Upper lobe of right lung (tissue), 1 donor: ENCODE measurements around the gene DDTL. TPM values are rescaled to one million over a fixed set of nuclear protein-coding genes. Genes with fewer than 3 reads are reported as not detected.
"Not testable (repeated sequence)": the region's sequence is repeated elsewhere in the genome, so short reads cannot be mapped to it uniquely, and the experiment has no call there.

ENCODE experiments used
- ATAC-seq: fragments of 200-7000 bp; cut with Tn5 transposase; one replicate; pipeline ENCODE4 v1.9.1; 2020; ENCODE audit warnings: mild to moderate bottlenecking, moderate library complexity
- DNase-seq: peaks from one replicate; pipeline ENCODE4 v3.0.0-alpha.2; 2020
- H3K27ac ChIP-seq: fragments of 200-600 bp; one replicate; pipeline ENCODE4 v1.8.0; 2022
- H3K27me3 ChIP-seq: fragments of 200-600 bp; one replicate; pipeline ENCODE4 v1.8.0; 2022; ENCODE audit warnings: mild to moderate bottlenecking
- H3K36me3 ChIP-seq: fragments of 200-600 bp; one replicate; pipeline ENCODE4 v1.8.0; 2022
- H3K4me1 ChIP-seq: fragments of 200-600 bp; one replicate; pipeline ENCODE4 v1.8.0; 2022
- H3K4me3 ChIP-seq: fragments of 200-600 bp; one replicate; pipeline ENCODE4 v1.8.0; 2022; ENCODE audit warnings: mild to moderate bottlenecking
- H3K9me3 ChIP-seq: fragments of 200-600 bp; one replicate; pipeline ENCODE4 v1.8.0; 2022
- intact Hi-C: fragments of 100-400 bp; cut with DNase I; formaldehyde crosslinking; loops from one replicate; pipeline ENCODE4 v1.11.0; 2022
- long read RNA-seq: library from polyadenylated mRNA; unstranded; transcript quantifications from one replicate; pipeline ENCODE4 v2.0.0, GENCODE V29; 2021
- total RNA-seq: library from RNA; stranded (reverse); fragmentation: NEBNext Ultra II Directional; extraction: Animal tissue kit (Norgen Biotek cat#: 25700); gene quantifications from one replicate; pipeline ENCODE4 v1.2.1, GENCODE V29; 2021
- TF ChIP-seq, protein P1 (sequence below): fragments of 200-600 bp; IDR thresholded peaks from one replicate; pipeline ENCODE4 v1.8.0; 2022; ENCODE audit warnings: antibody characterized with exemption
- donor health status: DM: no; HTN: yes; CAD: no; lungs with severe emphysema.

DDTL gene
- total RNA-seq, result 2.5 TPM
- long read RNA-seq, partial matches to known transcripts, result 0 of 1 reads
- long read RNA-seq, other reads (novel, unspliced or antisense), result 1 of 1 reads

DNA sequence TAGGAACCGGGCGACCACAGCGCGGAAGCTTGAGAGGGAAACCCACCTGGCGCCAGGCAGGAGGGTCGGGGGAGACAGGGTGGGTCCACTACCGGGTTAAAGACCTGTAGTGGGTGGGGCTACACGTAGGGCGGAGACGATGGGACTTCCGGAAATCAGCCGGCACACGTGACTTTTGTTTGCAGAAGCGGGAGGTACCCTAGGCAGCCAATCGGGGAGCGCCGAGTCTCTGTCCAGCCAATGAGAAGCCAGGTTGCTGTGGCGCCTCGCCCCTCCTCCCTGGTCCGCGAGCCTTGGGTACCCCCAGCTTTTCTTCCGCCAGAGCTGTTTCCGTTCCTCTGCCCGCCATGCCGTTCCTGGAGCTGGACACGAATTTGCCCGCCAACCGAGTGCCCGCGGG, at the start of gene DDTL:
Gene DDTL, plus strand, starts transcription at position 321 of the 400 bp plus-strand sequence. Its CDS starts 27 bp downstream, at position 348.
- H3K27ac ChIP-seq, intact Hi-C loops, H3K4me3 ChIP-seq, H3K27me3 ChIP-seq, H3K9me3 ChIP-seq, DNase-seq, H3K4me1 ChIP-seq: not testable (repeated sequence)
- peak; percentile 98 for ATAC-seq
- H3K36me3 ChIP-seq, result peaks cover 24% of the 10 kb centered on the region

DNA sequence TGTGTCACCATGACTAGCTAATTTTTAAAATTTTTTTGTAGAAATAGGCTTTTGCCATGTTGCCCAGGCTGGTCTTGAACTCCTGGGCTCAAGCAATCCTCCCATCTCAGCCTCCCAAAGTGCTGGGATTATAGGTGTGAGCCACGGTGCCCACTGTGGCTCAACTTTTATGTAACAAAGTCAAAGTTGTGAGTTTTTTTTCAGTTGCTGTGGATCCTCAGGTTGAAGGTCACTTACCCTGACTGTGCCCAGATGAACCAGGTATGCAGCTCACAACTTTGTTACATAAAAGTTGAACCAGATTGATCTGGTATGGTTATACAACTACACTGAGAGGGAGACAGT, 46.4 kb upstream of the DDTL start:
- intact Hi-C loops, ATAC-seq: not testable (repeated sequence)

DNA sequence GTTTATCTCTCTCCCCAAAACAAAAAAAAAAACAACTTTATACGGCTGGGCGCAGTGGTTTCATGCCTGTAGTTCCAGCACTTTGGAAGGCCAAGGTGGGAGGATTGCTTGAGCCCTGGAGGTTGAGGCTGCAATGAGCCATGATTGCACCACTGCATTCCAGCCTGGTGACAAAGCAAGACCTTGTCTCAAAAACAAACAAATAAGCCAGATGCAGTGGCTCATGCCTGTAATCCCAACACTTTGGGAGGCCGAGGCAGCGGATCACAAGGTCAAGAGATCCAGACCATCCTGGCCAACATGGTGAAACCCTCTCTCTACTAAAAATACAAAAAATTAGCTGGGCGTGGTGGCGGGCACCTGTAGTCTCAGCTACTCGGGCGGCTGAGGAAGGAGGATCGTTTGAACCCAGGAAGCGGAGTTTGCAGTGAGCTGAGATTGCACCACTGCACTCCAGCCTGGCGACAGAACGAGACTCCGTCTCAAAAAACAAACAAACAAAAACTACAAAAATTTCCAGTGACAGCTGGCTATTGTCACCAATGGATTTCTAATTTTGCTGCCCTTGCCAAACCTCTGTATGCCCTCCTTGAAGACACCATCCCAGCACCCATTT, 45.0 kb upstream of the DDTL start:
- H3K4me3 ChIP-seq, ATAC-seq, H3K9me3 ChIP-seq, H3K27me3 ChIP-seq, DNase-seq, H3K4me1 ChIP-seq, H3K27ac ChIP-seq, H3K36me3 ChIP-seq, intact Hi-C loops: not testable (repeated sequence)

More for the DNA sequence above, 46.4 kb upstream of the DDTL start:
- not testable (repeated sequence) for H3K4me1 ChIP-seq, H3K9me3 ChIP-seq, DNase-seq, H3K27me3 ChIP-seq, H3K36me3 ChIP-seq, H3K4me3 ChIP-seq
- peak overlapping the region; percentile 14 for H3K27ac ChIP-seq

DNA sequence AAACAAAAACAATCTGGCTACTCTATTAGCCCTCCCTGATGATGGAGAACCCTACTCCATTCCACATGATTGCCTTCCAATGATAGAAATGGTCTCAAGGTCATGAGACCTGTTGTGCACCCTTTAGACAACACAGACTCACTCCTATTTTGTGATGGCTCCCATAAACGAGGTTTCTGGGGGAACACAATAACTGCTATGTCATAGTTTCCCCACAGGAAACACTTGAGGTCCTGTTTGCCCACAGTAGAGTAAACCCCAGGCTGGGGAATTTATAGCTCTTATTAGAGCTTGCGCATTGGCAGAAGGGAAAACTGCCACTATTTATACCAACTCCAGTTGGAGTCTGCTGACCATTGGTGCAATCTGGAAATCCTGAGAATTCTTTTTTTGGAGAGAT, 43.8 kb upstream of the DDTL start:
- H3K36me3 ChIP-seq, result peaks cover 7% of the 10 kb centered on the region
- H3K9me3 ChIP-seq, result peaks cover 5% of the 10 kb centered on the region
- DNase-seq (no peak), ATAC-seq (no peak)
- intact Hi-C loops, result no loop called here
- H3K4me1 ChIP-seq, result no peaks in the 10 kb centered on the region
- TF ChIP-seq, protein P1, sequence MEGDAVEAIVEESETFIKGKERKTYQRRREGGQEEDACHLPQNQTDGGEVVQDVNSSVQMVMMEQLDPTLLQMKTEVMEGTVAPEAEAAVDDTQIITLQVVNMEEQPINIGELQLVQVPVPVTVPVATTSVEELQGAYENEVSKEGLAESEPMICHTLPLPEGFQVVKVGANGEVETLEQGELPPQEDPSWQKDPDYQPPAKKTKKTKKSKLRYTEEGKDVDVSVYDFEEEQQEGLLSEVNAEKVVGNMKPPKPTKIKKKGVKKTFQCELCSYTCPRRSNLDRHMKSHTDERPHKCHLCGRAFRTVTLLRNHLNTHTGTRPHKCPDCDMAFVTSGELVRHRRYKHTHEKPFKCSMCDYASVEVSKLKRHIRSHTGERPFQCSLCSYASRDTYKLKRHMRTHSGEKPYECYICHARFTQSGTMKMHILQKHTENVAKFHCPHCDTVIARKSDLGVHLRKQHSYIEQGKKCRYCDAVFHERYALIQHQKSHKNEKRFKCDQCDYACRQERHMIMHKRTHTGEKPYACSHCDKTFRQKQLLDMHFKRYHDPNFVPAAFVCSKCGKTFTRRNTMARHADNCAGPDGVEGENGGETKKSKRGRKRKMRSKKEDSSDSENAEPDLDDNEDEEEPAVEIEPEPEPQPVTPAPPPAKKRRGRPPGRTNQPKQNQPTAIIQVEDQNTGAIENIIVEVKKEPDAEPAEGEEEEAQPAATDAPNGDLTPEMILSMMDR, result no peak
- no peak overlapping the region for H3K27ac ChIP-seq
- no peak overlapping the region for H3K4me3 ChIP-seq
- no peaks in the 10 kb centered on the region for H3K27me3 ChIP-seq

DNA sequence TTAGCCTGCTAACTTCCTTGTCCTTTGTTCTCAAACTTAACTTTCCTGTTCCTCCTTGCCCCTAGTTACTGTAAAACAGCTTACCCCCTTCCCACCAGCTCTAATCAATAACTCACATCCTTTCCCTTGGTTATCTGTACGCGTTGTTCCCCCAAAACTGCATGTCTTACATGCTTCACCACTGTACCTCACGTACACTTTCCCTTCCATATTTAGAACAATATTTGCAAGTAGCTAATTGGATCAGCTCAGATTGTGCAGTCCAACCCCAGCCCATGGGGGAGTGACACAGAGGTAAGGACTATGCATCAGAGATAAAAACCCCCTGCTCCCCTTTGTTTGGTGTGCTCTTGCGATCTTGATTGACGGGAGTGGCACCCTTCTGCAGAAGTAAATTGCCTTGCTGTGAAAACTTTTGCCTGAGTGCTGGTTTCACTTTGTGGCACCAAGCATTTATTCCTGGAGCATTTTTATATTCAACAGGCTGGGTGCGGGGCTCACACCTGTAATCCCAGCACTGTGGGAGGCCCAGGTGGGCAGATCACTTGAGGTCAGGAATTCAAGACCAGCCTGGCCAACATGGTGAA, 41.6 kb upstream of the DDTL start:
- H3K4me3 ChIP-seq, result no peak overlapping the region
- TF ChIP-seq, protein P1, result no peak

DNA sequence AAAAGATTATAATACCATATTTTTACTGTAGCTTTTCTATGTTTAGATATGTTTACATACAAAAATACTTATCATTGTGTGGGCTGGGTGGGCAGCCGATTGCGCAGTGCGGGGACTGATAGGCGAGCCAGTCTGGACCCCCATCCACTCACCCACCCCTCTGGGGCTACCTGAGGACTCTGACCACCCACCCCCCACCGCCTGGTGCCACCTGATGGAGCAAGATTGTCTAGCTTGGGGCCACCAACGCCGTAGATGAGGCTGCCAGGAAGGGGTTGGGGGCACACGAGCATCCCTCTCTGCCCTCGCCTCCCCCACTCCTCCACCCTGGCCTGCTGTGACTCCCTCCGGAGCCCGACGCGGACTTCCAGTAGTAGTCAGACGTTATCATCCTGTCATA, 40.1 kb upstream of the DDTL start:
- ATAC-seq (peak; percentile 23), DNase-seq (no peak)
- Histone ChIP-seq H3K27ac (no peak overlapping the region), H3K4me1 (no peaks in the 10 kb centered on the region), H3K9me3 (peaks cover 5% of the 10 kb centered on the region), H3K27me3 (no peaks in the 10 kb centered on the region), H3K4me3 (no peak overlapping the region), H3K36me3 (peaks cover 7% of the 10 kb centered on the region)
- TF ChIP-seq, protein P1, result no peak
- intact Hi-C loops, result no loop called here

More for the DNA sequence above, 41.6 kb upstream of the DDTL start:
- no peak overlapping the region for H3K27ac ChIP-seq
- DNase-seq (no peak), ATAC-seq (no peak)
- intact Hi-C loops, result no loop called here
- H3K4me1 ChIP-seq, result no peaks in the 10 kb centered on the region
- no peaks in the 10 kb centered on the region for H3K27me3 ChIP-seq
- peaks cover 7% of the 10 kb centered on the region for H3K36me3 ChIP-seq
- H3K9me3 ChIP-seq, result peaks cover 5% of the 10 kb centered on the region

DNA sequence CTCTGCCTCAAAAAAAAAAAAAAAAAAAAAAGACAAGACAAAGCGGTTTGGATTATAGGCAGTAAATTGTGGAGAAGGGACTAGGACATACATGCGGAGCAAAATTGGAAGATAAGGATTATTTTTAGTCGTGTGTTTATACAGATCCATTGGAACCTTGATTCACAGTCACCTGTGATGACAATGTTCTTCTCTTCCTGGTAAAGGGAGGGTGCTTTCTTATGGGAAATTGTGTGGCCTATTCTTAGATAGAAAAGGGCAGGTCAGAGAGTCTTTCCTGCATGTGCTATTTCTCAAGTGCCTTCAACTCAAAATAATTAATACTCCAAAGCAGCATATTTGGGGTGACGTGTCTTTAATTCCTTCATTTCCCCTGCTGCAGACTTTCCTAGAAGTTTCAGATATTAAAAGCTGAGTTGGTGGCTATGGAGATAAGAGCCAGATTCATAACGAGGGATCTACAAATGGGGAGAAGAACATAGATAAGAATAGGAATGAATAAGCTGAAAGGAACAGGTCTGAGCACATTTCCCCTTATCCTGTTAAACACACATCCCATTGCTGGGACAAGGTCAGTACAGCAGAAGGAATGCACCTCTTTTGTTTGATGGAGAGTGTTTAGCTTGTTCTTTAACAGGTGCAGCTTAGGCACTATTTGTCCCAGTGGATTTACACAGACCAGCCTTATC, 28.2 kb upstream of the DDTL start:
- Histone ChIP-seq H3K27me3 (no peaks in the 10 kb centered on the region), H3K27ac (peak overlapping the region; percentile 4), H3K4me1 (no peaks in the 10 kb centered on the region), H3K4me3 (no peak overlapping the region), H3K36me3 (no peaks in the 10 kb centered on the region), H3K9me3 (no peaks in the 10 kb centered on the region)
- TF ChIP-seq, protein P1, result no peak
- DNase-seq, result no peak
- ATAC-seq, result peak; percentile 89
- intact Hi-C loops, result no loop called here
